SU-DHL-6 (cell line): ENCODE results near the gene PTPRN2.

Experiments
- H2AFZ ChIP-seq: fragments of 200-600 bp; sonication (generic); 2 replicates; pipeline ENCODE4 v1.6.1; 2014; ENCODE audit warnings: low read depth, mild to moderate bottlenecking, moderate library complexity, mixed read lengths, antibody characterized with exemption, low read length; ENCODE audit not compliant: severe bottlenecking
- H3F3A ChIP-seq: fragments of 200-600 bp; shearing (Covaris generic); 2 replicates; pipeline ENCODE4 v1.6.0; 2016; ENCODE audit warnings: antibody characterized with exemption, mild to moderate bottlenecking; ENCODE audit not compliant: insufficient read depth
- H3K27ac ChIP-seq: fragments of 200-600 bp; sonication (generic); 2 replicates; pipeline ENCODE4 v1.5.1; 2016; ENCODE audit warnings: low read depth, mild to moderate bottlenecking, low read length, moderate library complexity, mixed read lengths
- H3K27me3 ChIP-seq: fragments of 200-600 bp; sonication (generic), shearing (Covaris generic); 2 replicates; pipeline ENCODE4 v1.6.0; 2014; ENCODE audit warnings: mild to moderate bottlenecking, low read length
- H3K36me3 ChIP-seq: fragments of 200-600 bp; sonication (generic); 2 replicates; pipeline ENCODE4 v1.6.1; 2014; ENCODE audit warnings: mild to moderate bottlenecking, low read length, mixed read lengths
- H3K4me2 ChIP-seq: fragments of 300-600, 200-600 bp; shearing (Covaris generic), sonication (generic); 2 replicates; pipeline ENCODE4 v1.6.0; 2014; ENCODE audit warnings: low read length, low read depth, mild to moderate bottlenecking; ENCODE audit not compliant: poor library complexity, severe bottlenecking
- H3K4me3 ChIP-seq: fragments of 200-600 bp; sonication (generic); 2 replicates; pipeline ENCODE4 v1.5.1; 2014; ENCODE audit warnings: antibody characterized with exemption, low read length, mild to moderate bottlenecking, mixed read lengths; ENCODE audit not compliant: insufficient read depth, poor library complexity, severe bottlenecking
- H3K79me2 ChIP-seq: fragments of 200-600 bp; sonication (generic); 2 replicates; pipeline ENCODE4 v1.6.1; 2014; ENCODE audit warnings: mild to moderate bottlenecking, low read length, moderate library complexity; ENCODE audit not compliant: insufficient read depth
- H3K9ac ChIP-seq: fragments of 200-600 bp; sonication (generic); 2 replicates; pipeline ENCODE4 v1.7.0; 2014; ENCODE audit warnings: mild to moderate bottlenecking, low read length
- H3K9me2 ChIP-seq: fragments of 200-600 bp; sonication (generic); replicated peaks from 2 replicates; pipeline ENCODE4 v1.6.1; 2014; ENCODE audit warnings: low read length; ENCODE audit not compliant: insufficient read depth
- H3K9me3 ChIP-seq: fragments of 200-600 bp; sonication (generic); 2 replicates; pipeline ENCODE4 v1.6.1; 2014; ENCODE audit warnings: low read length, mixed read lengths; ENCODE audit not compliant: insufficient read depth
- H4K20me1 ChIP-seq: fragments of 200-600 bp; sonication (generic); 2 replicates; pipeline ENCODE4 v1.6.1; 2014; ENCODE audit warnings: low read depth, mild to moderate bottlenecking, antibody characterized with exemption, low read length, moderate library complexity, mixed read lengths
- EZH2phosphoT487 ChIP-seq: fragments of 200-600 bp; sonication (generic), shearing (Covaris generic); conservative IDR thresholded peaks from 2 replicates; pipeline ENCODE4 v1.6.1; 2018; ENCODE audit warnings: mild to moderate bottlenecking, antibody characterized with exemption, low read length, moderate library complexity, mixed read lengths
- TF ChIP-seq, protein P1 (sequence below): fragments of 200-600 bp; sonication (generic); IDR thresholded peaks from one replicate; pipeline ENCODE4 v1.5.1; 2017; ENCODE audit warnings: antibody characterized with exemption, mild to moderate bottlenecking, low read length, moderate library complexity; ENCODE audit not compliant: insufficient read depth, poor library complexity, severe bottlenecking

The PTPRN2 gene

DNA sequence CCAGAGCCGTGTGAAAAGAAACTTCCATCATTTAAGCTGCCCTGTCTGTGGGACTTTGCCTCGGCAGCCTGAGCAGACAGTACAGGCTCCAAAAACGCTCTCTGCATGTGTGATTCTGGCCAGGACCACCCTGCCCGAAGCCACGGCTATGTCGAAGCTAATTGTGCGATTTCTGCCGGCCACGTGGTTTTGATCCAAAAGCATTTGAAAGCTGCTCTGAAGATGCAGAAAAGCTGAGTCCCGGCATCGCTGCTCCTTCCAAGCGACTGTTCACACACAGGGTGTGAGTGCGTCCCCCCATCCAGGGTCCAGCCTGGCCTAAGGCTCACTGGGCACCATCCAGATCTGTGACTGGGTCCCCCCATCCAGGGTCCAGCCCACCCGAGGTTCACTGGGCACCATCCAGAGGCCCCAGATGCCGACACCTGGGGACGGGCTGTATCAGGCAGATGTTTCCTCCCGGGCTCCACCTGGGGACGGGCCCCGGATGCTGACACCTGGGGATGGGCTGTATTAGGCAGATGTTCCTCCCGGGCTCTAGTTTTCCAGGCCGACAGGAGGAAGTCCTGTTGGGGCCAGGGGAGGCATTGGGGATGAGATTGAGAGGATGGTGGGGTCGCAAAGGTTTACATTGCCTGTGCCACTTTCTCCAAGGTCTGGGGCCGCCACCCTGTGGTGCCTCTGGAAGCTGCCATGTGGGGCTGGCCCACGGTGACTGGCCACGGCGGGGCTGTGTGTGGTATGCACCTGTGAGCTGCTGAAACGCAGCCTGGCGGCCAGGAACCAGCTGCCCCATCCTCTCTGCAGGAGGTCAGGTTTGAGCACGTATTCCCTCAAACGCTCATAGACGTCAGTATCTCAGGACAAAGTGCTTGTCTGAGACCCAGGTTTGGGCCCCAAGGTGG is 723.5 kb downstream of the PTPRN2 start:
- Histone ChIP-seq H3F3A (no peaks in the 10 kb centered on the region), H3K9me3 (no peaks in the 10 kb centered on the region), H3K79me2 (no peaks in the 10 kb centered on the region), H3K27ac (no peak overlapping the region), H3K4me2 (no peak overlapping the region), H3K27me3 (no peaks in the 10 kb centered on the region), H3K36me3 (no peaks in the 10 kb centered on the region), H4K20me1 (no peaks in the 10 kb centered on the region), H2AFZ (no peak overlapping the region), H3K9me2 (no peaks in the 10 kb centered on the region), H3K9ac (no peak overlapping the region), H3K4me3 (no peak overlapping the region)
- no peak for TF ChIP-seq EZH2phosphoT487
- TF ChIP-seq, protein P1, sequence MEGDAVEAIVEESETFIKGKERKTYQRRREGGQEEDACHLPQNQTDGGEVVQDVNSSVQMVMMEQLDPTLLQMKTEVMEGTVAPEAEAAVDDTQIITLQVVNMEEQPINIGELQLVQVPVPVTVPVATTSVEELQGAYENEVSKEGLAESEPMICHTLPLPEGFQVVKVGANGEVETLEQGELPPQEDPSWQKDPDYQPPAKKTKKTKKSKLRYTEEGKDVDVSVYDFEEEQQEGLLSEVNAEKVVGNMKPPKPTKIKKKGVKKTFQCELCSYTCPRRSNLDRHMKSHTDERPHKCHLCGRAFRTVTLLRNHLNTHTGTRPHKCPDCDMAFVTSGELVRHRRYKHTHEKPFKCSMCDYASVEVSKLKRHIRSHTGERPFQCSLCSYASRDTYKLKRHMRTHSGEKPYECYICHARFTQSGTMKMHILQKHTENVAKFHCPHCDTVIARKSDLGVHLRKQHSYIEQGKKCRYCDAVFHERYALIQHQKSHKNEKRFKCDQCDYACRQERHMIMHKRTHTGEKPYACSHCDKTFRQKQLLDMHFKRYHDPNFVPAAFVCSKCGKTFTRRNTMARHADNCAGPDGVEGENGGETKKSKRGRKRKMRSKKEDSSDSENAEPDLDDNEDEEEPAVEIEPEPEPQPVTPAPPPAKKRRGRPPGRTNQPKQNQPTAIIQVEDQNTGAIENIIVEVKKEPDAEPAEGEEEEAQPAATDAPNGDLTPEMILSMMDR = no peak

DNA sequence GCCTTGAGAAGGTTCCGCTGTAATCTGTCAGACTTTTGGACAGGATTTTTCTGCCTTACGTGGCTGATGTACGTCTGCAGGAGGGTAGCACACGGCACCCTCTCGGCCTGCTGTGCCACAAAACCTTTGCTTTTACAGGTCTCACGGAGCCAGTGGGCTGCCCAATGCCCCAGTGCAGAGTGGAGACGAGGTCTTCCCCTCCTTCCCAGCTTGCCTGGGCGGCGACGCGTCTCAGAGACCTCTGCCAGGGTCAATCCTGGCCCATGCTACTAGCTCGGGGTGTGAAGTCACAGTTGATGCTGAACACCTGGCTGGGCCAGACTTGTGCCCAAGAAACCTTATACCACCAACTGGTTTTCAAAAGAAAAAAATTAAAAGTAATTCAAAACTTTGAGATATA is 724.4 kb downstream of the PTPRN2 start:
- Histone ChIP-seq H3K9me3 (no peaks in the 10 kb centered on the region), H4K20me1 (no peaks in the 10 kb centered on the region), H3K79me2 (no peaks in the 10 kb centered on the region), H3K27me3 (no peaks in the 10 kb centered on the region), H3F3A (no peaks in the 10 kb centered on the region), H3K27ac (no peak overlapping the region), H3K4me2 (no peak overlapping the region), H3K36me3 (no peaks in the 10 kb centered on the region), H2AFZ (no peak overlapping the region), H3K9ac (no peak overlapping the region), H3K9me2 (no peaks in the 10 kb centered on the region), H3K4me3 (no peak overlapping the region)
- TF ChIP-seq EZH2phosphoT487 = no peak
- TF ChIP-seq, protein P1 = no peak

DNA sequence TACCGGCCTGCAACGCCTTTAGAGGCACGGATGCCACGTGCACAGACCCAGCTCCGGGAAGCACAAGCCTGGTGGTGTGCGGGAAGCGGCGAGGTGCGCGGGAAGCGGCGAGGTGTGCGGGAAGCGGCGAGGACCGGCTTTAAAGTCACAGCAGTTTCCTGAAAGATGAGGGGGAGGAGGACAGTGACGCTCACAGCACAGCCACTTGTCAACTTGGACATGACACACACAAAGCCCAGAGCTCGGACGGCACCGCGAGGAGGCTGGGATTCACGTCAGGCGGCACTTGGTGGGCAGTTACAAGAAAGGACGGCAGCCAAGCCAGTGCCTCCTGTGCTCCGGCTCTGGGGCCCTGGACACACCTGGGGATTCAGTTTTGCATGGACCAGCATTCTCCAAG is 724.9 kb downstream of the PTPRN2 start:
- Histone ChIP-seq H3F3A (no peaks in the 10 kb centered on the region), H3K4me2 (no peak overlapping the region), H3K9me3 (no peaks in the 10 kb centered on the region), H4K20me1 (no peaks in the 10 kb centered on the region), H3K79me2 (no peaks in the 10 kb centered on the region), H3K27ac (no peak overlapping the region), H3K9me2 (no peaks in the 10 kb centered on the region), H3K4me3 (no peak overlapping the region), H3K9ac (no peak overlapping the region), H3K27me3 (no peaks in the 10 kb centered on the region), H3K36me3 (no peaks in the 10 kb centered on the region), H2AFZ (no peak overlapping the region)
- no peak for TF ChIP-seq EZH2phosphoT487
- TF ChIP-seq, protein P1 = no peak
